Measurements from ENCODE around the gene AGBL3. TPM values are rescaled to one million over a fixed set of nuclear protein-coding genes. Genes with fewer than 3 reads are reported as not detected.

Gene AGBL3
- polyA plus RNA-seq, 2 of the 4 experiments (the other 2 are of a cell fraction) = 2.2 to 4.3 TPM

GRCh38 chr7:135181929-135182678, 195.8 kb downstream of the AGBL3 start (continued):
- TF ChIP-seq CTCF (IDR thresholded peaks at IDR 0.05) = no peak
- TF ChIP-seq NR3C1 (IDR thresholded peaks at IDR 0.05) = no peak
- no peak for TF ChIP-seq ATOH8 (CRISPR knock-in tag; IDR thresholded peaks at IDR 0.05; ENCODE audit: low read depth)
- no peak for TF ChIP-seq MAFK (IDR thresholded peaks at IDR 0.05; ENCODE audit: partially characterized antibody)
- no peak for TF ChIP-seq HMGXB4 (CRISPR knock-in tag; IDR thresholded peaks at IDR 0.05; ENCODE audit: borderline replicate concordance)

GRCh38 chr7:135183478-135183877, 197.2 kb downstream of the AGBL3 start:
- ATAC-seq = no peak
- 93% methylated on average over 7 of the region's 7 CpGs for WGBS (ENCODE audit: missing lambda C conversion rate)
- ChIA-PET CTCF (interaction anchor here (2.5 kb wide), 1 partner anchor 13 kb away, joined by 7 read pairs; no protein-coding TSS in a partner anchor), POLR2A (no interaction called here)
- no peak for DNase-seq (ENCODE audit: low read depth in 1 of 2, low spot score in 1 of 2)
- no peak for FAIRE-seq
- H3K4me1 ChIP-seq = no peaks in the 10 kb centered on the region
- H3K4me2 ChIP-seq = no peak overlapping the region
- no peaks in the 10 kb centered on the region for H3K9me3 ChIP-seq
- TF ChIP-seq EHF (CRISPR knock-in tag; IDR thresholded peaks at IDR 0.05) = no peak
- TF ChIP-seq KDM5A (IDR thresholded peaks at IDR 0.05) = no peak
- TF ChIP-seq GATA3 (IDR thresholded peaks at IDR 0.05; ENCODE audit: borderline replicate concordance) = no peak
- H3K27ac ChIP-seq = no peak overlapping the region
- no peak overlapping the region for H3K4me3 ChIP-seq

- ATAC-seq (no peak), FAIRE-seq (no peak), DNase-seq (ENCODE audit: low read depth in 1 of 2, low spot score in 1 of 2) (no peak)
- H3K4me3 ChIP-seq = no peak overlapping the region
- no peak overlapping the region for H3K4me2 ChIP-seq
- H3K4me1 ChIP-seq = no peaks in the 10 kb centered on the region
- 88% methylated on average over 5 of the region's 5 CpGs for WGBS (ENCODE audit: missing lambda C conversion rate)
- ChIA-PET CTCF (interaction anchor here (2.5 kb wide), 1 partner anchor 12 kb away, joined by 7 read pairs; no protein-coding TSS in a partner anchor), POLR2A (no interaction called here)
- TF ChIP-seq RNF2 (IDR thresholded peaks at IDR 0.05; ENCODE audit: borderline replicate concordance, low read depth) = no peak
- no peak for TF ChIP-seq ZFP36 (IDR thresholded peaks at IDR 0.05; ENCODE audit: borderline replicate concordance, partially characterized antibody)
- no peak for TF ChIP-seq HOXB13 (CRISPR knock-in tag; IDR thresholded peaks at IDR 0.05; ENCODE audit: low read depth)
- no peak for TF ChIP-seq FOSB (CRISPR knock-in tag; IDR thresholded peaks at IDR 0.05)
- TF ChIP-seq RFX5 (IDR thresholded peaks at IDR 0.05) = no peak
- TF ChIP-seq HES2 (IDR thresholded peaks at IDR 0.05) = no peak
- TF ChIP-seq KDM1A (IDR thresholded peaks at IDR 0.05; ENCODE audit: low read depth) = no peak
- no peak for TF ChIP-seq EHF (CRISPR knock-in tag; IDR thresholded peaks at IDR 0.05)
- TF ChIP-seq CEBPB (IDR thresholded peaks at IDR 0.05) = no peak
- no peak for TF ChIP-seq NFE2L2 (conservative IDR thresholded peaks at IDR 0.05; ENCODE audit: low read length)
- no peaks in the 10 kb centered on the region for H3K9me3 ChIP-seq
- no peak overlapping the region for H3K27ac ChIP-seq
Measured at GRCh38 chr7:135184254-135184841, 198.0 kb downstream of the AGBL3 start.

Other genes with a start within 250 kb of the AGBL3 start
- gene CALD1, start 206.9 kb upstream of the AGBL3 start, polyA plus RNA-seq (2011; rRNA removed) = 104 and 136 TPM in 2 replicates
- gene CALD1, start 206.9 kb upstream of the AGBL3 start, polyA plus RNA-seq (2017; fragmentation: RNase III; extraction: RNeasy Plus Mini Kit Qiagen cat#74134 plus additional on column Dnase treatment) = 144 to 165 TPM (median 150 TPM) in 3 replicates
- gene TMEM140, start 161.6 kb downstream of the AGBL3 start, polyA plus RNA-seq (2011; rRNA removed) = 0.87 and 1.4 TPM in 2 replicates
- gene TMEM140, start 161.6 kb downstream of the AGBL3 start, polyA plus RNA-seq (2017; fragmentation: RNase III; extraction: RNeasy Plus Mini Kit Qiagen cat#74134 plus additional on column Dnase treatment) = 0.72 to 0.79 TPM (median 0.76 TPM) in 3 replicates
- 69.1 and 70.4 TPM in 2 replicates for gene CYREN, start 184.2 kb downstream of the AGBL3 start, polyA plus RNA-seq (2011; rRNA removed)
- 59.3 to 61.1 TPM (median 59.5 TPM) in 3 replicates for gene CYREN, start 184.2 kb downstream of the AGBL3 start, polyA plus RNA-seq (2017; fragmentation: RNase III; extraction: RNeasy Plus Mini Kit Qiagen cat#74134 plus additional on column Dnase treatment)
- gene WDR91, start 225.0 kb downstream of the AGBL3 start, polyA plus RNA-seq (2011; rRNA removed) = 5.3 and 7.4 TPM in 2 replicates
- 4.6 to 5.5 TPM (median 5.1 TPM) in 3 replicates for gene WDR91, start 225.0 kb downstream of the AGBL3 start, polyA plus RNA-seq (2017; fragmentation: RNase III; extraction: RNeasy Plus Mini Kit Qiagen cat#74134 plus additional on column Dnase treatment)
- not detected in 2 replicates for gene STRA8, start 247.3 kb downstream of the AGBL3 start, polyA plus RNA-seq (2011; rRNA removed)
- gene STRA8, start 247.3 kb downstream of the AGBL3 start, polyA plus RNA-seq (2017; fragmentation: RNase III; extraction: RNeasy Plus Mini Kit Qiagen cat#74134 plus additional on column Dnase treatment) = not detected in 3 replicates